Muscle of back (tissue), 11 donors: ENCODE results near the gene SUN2. TPM values are rescaled to one million over a fixed set of nuclear protein-coding genes. Genes with fewer than 3 reads are reported as not detected.

Source experiments
- DNase-seq, 3 donors: peaks; one replicate each; pipeline versions ENCODE4 v3.0.0 to v3.0.0-alpha.2; 2013
- polyA plus RNA-seq, 10 donors: library from polyadenylated mRNA; unstranded; fragments of 120-200 nt; gene quantifications; one replicate each; pipeline ENCODE4 v1.2.1, GENCODE V29; 2013; ENCODE audit not compliant: insufficient read length in 10 of 10

Gene SUN2
- polyA plus RNA-seq, 10 donors = 36.5 to 60.6 (median 49.0) TPM

DNA sequence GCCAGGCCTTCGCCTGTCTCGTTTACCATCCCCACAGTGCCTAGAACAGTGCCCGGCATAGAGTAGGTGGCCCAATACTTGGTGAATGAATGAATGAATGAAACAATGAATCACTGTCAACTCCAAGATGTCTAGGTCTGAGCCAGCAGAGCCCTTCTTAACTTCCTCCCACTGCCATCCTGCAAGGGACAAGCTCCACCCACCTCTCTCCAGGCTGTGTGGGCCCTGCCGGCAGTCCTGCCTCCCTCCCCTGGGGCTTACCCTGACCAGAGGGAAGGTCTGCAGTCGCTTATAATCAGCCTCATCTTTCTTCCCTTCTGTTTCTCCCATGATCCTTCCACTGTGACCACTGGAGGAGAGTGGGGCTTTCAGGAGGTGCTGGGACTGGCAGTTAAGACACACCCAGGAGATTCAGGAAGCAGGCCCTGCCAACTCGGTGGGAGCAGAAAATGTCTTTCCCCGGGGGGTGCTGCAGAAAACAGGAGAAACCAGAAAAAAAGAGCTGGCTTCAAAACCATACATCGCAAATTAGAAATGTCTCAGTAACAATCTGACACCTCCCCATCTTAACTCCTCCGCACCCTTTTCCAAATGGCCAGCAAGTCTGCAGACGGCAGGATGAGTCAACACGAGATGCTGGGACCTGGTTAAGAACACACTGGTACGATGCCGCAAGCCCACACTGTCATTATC is 26.8 kb upstream of the SUN2 start:
- DNase-seq = no peak

- no peak for DNase-seq
Measured at GRCh38 chr22:38781033-38781432, 25.2 kb upstream of the SUN2 start.

GRCh38 chr22:38777087-38777671 is 21.4 kb upstream of the SUN2 start:
- DNase-seq = no peak

- DNase-seq = no peak
Measured at GRCh38 chr22:38776086-38776485, 20.3 kb upstream of the SUN2 start.

- DNase-seq = no peak
Measured at GRCh38 chr22:38775656-38776055, 19.9 kb upstream of the SUN2 start.

DNA sequence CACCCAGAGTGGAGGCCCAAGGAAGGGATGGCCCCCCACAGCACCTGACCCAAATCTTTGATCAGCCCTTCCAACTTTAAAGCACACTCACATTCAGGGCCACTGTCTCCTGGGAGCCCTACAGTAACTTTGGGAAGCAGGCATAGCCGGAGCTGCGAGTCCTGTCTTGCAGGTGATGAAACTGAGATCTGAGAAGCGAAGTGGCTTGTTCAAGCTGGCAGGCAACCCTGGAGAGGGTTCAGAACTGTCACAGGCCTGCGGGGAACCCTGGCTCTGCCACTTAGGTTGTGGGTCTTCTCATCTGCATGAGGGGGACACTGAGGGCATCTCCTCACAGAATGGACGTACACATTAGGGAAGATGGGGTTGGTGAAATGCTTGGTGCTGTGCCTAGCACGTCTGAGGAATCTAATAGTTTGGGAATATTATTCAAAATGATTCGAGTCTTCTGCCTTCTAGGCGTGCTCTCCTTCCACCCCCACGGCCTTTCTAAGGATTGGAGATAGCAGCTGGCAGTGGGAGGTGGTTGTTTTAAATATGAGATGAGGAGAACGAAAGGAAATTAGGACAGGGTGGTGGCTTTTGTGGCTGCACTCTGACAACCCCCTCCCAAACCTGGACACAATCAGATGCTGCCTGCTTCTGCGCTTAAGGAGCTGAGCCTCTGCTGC is 18.8 kb upstream of the SUN2 start:
- DNase-seq = no peak

- DNase-seq = no peak
Measured at GRCh38 chr22:38773363-38773946, 17.7 kb upstream of the SUN2 start.

DNA sequence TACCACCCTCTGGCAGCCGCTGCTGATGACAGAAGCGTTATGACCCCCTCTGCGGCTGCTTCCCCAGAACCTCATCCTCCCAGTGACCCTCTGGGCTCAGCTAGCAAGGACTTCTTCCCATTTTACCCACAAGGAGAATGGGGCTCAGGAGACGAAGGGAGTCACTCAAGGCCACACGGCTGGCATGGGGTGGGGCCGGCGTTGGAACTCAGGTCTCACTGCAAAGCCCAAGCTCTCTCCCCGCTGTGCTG is 16.8 kb upstream of the SUN2 start:
- no peak for DNase-seq

DNA sequence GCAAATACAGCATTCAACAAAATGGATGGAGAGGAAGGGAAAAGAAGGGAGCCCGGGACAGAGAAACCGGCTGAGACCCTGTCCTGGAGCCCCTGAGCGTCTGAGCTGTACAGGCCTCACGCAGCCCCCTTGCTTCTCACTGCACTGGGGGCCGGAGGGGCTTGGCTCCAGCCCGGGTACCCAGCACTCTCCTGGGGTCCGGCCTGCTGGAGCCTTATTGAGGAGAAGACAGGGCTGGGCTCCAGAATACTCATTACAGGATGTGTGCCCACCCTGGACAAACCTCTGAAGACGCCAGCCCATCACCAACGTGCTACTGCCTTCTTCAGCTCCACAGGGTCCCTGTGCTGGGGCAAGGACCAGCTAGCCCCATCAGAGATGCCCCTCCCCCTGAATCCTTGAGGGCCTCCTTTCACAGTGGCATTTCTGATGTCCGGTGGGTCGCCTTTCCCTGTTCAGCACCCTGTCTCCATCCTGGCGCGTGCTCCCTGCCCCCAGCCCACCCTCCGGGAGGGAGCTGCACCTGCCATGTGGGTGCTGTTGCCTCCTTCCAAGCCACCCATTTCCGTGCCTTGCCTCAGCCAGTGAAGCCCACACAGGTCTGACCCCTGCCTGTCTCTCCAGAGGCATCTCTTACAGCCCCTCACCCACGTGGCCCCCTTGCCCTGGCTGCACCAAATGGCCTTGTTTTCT is 14.6 kb upstream of the SUN2 start:
- no peak for DNase-seq

DNA sequence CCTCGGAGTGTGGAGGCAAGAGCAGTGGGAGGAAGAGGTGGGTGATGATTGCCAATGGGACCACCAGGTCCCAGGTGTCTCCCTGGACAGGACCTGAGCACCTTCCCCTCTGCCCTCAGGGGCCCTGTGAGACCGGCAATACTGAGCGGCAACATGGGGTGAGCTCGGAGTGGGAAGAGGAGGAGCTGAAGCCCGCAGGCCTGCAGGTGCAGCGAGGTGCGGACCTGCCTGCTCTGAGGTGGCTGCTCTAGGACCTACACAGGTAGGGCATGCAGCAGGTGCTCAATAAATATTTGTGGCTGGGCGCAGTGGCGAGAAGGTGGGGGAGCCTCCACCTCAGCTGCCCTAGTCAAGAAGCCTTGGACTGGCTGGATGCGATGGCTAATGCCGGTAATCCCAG is 12.2 kb upstream of the SUN2 start:
- no peak for DNase-seq

DNA sequence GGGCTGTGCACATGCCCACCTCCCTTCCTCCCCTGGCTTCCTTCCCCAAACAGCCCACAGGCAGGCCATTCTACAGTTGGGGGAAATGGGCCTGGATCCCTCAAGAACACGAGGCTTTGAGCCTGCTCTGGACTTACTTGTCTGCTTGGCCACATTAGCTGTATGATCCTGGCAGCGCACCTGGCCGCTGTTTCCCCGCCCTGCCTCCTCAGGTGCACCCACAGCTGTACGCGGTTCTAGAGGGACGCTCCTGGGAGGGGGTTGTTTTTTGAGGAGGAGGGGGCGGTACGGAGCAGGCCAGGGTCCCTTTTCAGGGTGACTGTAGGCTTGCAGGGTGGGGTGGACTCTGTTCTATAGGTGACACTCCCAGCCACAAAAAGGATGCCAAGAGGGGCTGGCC is 11.5 kb upstream of the SUN2 start:
- DNase-seq = no peak

- DNase-seq = peak in 2 of 3 donors; percentile 47 to 55
Measured at GRCh38 chr22:38766076-38766777, 10.4 kb upstream of the SUN2 start.

GRCh38 chr22:38762551-38762983 is 6.8 kb upstream of the SUN2 start:
- DNase-seq = no peak

- no peak for DNase-seq
Measured at GRCh38 chr22:38761202-38762162, 5.7 kb upstream of the SUN2 start.

- DNase-seq = no peak
Measured at GRCh38 chr22:38760477-38761201, 4.8 kb upstream of the SUN2 start.

- no peak for DNase-seq
Measured at GRCh38 chr22:38759005-38759404, 3.2 kb upstream of the SUN2 start.

DNA sequence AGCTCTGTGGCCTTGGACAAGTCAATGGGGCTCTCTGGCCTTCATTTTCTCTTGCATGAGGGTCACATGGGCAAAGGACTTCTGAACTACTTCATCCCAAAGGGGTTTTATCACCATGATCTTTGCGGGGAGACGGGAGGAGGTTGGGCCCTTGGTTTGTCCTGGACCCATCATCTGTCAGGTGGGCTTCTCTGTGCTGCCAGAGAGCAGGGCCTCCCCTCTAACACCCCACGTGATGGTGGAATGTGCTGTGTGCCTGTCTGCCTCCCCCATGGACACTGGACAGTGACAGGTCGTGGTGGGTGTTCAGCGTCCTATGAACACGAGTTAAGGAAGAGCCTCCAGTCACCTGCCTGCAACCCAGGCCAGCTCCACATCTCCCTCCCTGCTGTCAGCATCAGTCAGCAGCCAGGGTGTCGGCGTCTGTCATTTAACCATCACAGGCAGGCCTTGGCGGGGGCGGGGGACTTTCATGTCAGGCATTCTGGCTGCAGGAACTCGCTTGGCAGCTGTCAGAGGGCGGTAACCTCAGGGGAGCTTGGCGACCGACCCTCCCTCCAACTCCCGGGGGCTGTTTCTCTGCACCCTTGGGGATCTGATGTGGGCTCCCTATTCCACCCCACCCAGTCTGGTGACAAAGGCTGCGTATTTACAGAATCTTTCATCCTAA is 2.6 kb upstream of the SUN2 start:
- no peak for DNase-seq

GRCh38 chr22:38757464-38757757 is 1.6 kb upstream of the SUN2 start:
- DNase-seq = no peak

DNA sequence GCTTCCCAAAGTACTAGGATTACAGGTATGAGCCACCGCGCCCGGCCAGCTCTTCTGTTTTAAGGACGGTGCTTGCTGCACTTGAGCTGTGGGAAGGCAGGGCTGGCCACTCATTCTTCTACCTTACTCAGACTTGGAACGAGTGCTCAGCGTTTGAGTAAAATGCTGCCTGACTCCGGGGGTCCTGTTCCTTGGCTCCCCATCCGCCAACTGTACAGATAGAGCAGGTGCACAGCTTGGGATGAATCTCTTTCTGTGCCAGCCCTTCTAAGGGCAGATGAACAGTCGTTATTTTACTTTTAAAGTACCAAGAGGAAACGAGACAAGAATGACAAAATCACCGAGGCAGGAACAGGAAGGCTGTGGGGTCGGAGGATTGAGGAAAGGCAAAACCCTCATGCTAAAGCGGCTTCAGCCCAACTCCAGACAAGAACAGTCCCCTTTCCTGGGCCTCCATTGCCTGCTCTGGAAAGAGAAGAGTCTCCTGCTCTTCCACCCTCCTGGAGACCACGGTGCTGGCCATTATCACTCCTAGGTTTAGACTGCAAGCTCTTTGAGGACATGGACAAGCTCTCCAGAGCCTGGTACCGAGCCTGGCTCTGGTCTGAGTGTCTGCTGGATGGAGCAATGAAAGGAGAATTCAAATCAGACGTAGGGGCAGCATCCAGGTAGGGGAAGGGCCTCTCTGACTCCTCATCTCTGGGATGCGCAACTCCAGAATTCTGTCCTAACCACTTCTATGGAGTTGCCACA is 1.1 kb upstream of the SUN2 start:
- no peak for DNase-seq
